Central memory CD4-positive, alpha-beta T cell (primary cell): Measurements from ENCODE around the gene ATG4B.

Experiments used
- DNase-seq: peaks from one replicate; pipeline ENCODE4 v3.0.0; 2022

The ATG4B gene

GRCh38 chr2:241613017-241613780 lies 24.3 kb upstream of the ATG4B start:
- DNase-seq = no peak

DNA sequence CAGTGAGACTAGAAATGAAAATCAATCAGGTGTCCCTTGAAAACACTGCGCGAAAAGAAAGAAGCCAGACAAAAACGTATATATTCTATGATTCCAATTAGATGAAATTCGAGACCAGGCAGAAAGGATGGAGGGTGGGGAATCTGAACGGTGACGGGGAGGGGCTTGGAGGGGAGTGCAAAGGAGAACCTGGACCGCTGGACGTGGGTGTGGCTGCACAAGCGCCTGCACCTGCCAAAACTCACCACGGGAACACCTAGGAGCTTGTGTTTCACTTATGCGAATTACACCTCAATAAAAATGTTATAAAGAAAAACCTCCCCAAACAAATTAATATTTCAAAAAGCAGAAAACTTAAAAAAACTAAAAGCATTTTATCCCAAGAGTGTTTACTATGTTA lies 22.5 kb upstream of the ATG4B start:
- no peak for DNase-seq

DNA sequence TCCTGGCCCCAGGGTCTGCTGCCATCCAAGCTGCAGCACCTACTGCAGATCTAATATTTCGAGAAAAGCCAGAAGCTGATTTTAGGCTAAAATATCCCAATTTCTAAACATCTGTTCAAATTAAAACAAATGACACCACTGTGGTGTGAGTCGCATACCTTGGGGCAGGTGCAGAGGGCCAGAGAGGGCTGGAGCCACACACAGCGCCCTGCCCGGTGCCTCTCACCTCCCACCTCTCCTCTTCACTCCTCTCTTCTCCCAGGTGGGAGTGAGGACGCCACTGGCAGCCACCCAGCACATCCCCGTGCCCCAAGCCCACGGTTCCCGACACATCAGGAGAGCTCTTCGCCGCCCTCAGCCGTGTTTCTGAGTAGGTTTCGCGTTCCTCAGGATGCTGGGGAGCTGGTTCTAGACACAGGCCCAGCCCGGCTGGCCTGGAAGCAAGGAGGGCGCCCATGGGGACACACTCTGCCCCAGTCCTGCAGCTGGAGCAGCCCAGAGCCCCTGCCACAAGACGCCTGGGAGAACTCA lies 21.9 kb upstream of the ATG4B start:
- no peak for DNase-seq

- no peak for DNase-seq
These were observed 21.0 kb upstream of the ATG4B start for GRCh38 chr2:241616168-241617125.

DNA sequence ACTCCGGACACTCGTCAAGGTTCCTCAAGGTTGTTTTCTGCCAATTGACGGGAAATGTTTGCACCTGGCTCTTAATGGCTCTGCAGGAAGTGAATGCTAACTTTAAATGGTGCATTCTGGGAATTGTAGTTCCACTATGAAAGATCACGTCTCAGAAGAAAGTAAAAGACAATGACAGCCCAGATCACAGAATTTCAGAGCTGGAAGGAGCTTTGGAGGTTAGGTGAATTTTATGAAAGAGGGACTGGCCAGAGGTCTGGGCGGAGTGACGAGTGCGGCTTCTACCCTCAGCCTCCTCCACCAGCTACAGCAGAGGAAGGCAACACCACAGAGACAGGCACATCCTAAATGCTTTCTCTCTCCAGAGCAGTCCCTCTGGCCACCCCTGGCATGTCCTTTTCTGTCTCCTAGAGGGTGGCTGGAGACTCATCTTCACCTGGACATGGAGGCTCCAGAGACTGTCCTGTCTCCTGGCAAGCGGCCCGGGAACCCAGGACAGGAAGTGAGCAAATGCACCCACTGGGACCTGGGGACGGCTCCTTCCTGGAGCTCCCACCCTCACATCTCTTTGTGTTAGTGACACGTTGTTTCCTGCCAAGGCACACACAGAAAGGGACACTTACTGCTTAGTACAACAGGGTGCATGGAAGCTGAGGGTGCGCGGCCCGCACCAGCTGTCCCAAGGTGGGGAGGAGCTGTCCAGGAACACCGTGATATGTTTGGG lies 19.9 kb upstream of the ATG4B start:
- DNase-seq = peak; percentile 62

DNA sequence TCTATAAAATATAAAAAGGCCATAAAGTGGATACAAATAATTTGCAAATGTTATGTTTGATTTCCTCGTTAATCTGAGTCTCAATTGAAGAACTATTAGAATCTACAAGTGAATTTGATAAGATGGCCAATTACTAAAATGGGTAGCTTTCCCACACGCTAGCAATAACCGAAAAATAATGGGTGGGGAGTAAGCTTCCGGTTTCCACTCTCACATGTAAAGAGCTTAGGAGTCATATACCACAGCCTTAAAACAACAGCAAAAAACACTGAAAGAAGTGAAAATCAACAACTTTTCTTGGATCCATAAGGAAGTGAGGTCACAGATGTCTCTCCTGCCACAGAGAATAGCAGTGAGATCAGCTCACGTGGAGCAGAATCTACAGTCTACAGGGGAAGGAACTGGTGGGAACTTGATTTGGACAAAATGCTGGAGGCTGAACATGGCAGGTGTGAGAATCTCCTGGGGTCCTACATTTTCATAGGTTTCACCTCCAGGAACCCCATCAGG lies 19.1 kb upstream of the ATG4B start:
- DNase-seq = no peak

DNA sequence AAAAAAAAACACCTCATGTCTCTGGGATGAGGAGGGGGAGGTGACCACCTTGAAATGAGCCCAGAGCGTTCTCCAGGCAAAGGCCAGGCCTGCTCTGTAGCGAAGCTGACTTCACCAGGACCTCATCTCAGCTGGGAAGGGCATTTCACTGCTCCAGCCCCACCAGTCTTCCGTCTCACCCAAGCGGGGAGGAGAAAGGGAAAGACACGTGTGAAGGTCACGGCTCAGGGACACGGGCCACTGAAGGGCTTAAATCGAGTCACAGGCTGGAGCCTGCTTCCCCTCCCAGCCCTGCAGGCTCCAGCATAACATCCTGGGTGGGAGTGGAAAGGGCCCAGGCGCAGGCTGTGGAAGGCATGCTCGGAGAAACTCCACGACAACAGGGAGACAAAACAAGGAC lies 18.7 kb upstream of the ATG4B start:
- no peak for DNase-seq

GRCh38 chr2:241619597-241620418 lies 17.7 kb upstream of the ATG4B start:
- DNase-seq = no peak

DNA sequence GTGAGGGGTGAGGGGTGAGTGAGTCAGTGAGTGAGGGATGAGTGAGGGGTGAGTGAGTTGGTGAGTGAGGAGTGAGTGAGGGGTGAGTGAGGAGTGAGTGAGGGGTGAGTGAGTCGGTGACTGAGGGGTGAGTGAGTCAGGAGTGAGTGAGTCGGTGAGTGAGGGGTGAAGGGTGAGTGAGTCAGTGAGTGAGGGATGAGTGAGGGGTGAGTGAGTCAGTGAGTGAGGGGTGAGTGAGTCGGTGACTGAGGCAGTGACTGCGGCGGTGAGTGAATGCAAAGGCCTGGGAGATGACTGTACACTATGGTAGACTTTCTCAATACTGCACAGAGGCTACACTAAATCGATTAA lies 17.1 kb upstream of the ATG4B start:
- DNase-seq = no peak

DNA sequence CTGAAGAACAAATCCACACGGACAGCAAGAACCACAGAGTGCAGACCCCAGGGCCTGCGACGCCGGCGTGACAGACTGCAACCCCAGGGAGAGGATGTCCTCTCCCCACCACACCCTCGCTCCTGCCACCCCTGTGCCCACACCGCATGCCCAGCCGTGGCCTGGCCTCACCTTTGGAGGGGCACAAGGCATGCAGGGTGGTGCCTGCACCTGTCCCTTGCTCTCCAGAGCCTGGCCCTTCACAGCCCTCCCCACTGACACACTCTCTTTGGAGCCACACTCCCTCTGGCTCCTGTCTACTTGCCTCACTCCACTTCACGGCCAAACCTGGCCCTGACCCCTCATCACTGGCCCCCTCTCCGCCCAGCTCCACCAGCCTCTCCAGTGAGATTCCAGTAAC lies 9.8 kb upstream of the ATG4B start:
- no peak for DNase-seq

GRCh38 chr2:241629762-241630435 lies 7.6 kb upstream of the ATG4B start:
- no peak for DNase-seq

DNA sequence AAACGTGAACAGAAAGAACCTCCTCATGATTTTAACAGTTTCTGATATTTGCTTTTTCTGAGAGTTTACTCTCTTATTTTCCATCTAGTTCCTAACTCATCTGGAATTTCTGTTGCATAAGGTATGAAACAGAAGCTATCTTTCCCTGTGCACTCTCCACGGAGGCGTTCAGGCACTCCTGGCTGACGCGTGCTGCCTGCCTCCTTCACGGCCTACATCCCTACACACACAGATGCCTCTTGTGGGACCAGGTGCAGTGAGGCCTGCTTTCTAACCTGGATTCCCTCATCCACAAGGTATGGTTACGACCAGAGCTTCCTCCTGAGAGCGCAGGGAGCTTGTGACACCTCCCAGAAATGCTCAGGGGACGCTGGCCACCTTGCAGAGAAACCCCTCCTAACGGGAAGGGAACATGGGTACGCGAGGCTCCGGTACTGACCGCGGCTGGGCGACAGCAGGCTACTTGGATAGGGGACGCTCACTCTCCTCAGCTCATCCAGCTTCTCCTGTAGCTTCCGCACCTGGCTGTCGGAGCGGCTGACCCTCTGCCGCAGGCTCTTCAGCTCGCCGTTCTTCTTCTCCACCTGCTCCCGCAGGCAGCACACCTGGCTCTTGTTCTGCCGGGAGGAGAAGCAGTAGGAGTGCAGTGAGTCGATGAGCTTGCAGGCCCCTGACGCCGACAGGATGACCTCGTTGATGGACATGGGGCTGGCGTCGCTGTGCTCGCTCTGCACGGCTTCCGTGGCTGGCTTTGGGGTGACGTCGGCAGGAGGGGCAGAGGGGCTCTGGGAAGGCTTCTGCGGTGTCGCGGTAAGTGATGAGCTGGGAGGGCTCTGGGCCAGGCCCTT lies 4.8 kb upstream of the ATG4B start:
- no peak for DNase-seq

- no peak for DNase-seq
These were observed 3.9 kb upstream of the ATG4B start for GRCh38 chr2:241633561-241633960.

- DNase-seq = no peak
These were observed 1.7 kb upstream of the ATG4B start for GRCh38 chr2:241635756-241636155.

- peak; percentile 19 for DNase-seq
These were observed 1.1 kb upstream of the ATG4B start for GRCh38 chr2:241636182-241637017.

- DNase-seq = peak; percentile 52
These were observed 535 bp downstream of the ATG4B start for GRCh38 chr2:241637795-241638660.

DNA sequence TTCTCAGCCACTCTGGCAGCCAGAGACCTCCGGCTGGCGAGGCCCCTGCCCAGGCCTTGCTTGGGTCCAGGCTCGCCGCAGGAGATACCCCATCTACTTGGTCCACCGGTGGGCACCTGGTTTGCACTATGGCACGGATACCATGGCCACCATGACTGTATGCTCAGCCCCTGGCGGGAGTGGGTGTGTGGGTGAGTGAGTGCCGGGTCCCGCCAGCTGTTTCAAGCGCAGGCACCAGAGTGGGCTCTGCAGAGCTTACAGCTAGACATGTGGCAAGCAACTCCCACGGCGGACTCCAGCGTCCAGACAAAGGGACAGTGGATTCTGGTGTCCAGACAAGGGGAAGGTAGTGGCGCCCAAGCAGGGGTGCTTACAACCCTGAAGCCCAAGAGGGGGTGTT lies 1.4 kb downstream of the ATG4B start:
- DNase-seq = no peak

DNA sequence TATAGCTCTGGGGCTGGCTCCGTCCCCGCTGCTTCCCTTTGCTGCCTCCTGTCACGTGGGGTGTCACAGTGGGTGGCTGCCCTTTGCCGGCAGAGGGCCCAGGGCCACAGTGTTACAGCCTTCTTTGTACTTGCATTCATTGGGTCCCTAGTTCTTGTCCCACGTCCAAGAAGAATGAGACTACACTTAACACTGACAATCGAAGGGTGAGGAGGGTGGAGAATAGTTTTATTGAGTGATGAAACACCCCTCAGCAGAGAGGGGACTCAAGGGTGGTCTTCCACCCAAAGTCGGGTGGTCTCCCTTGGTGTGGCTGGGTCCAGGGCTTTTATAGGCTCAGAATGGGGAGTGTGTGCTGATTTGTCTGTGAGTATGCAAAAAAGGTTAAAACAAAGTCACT lies 1.9 kb downstream of the ATG4B start:
- DNase-seq = no peak
